ENCODE measurements around the gene SLC1A4.

The SLC1A4 gene

DNA sequence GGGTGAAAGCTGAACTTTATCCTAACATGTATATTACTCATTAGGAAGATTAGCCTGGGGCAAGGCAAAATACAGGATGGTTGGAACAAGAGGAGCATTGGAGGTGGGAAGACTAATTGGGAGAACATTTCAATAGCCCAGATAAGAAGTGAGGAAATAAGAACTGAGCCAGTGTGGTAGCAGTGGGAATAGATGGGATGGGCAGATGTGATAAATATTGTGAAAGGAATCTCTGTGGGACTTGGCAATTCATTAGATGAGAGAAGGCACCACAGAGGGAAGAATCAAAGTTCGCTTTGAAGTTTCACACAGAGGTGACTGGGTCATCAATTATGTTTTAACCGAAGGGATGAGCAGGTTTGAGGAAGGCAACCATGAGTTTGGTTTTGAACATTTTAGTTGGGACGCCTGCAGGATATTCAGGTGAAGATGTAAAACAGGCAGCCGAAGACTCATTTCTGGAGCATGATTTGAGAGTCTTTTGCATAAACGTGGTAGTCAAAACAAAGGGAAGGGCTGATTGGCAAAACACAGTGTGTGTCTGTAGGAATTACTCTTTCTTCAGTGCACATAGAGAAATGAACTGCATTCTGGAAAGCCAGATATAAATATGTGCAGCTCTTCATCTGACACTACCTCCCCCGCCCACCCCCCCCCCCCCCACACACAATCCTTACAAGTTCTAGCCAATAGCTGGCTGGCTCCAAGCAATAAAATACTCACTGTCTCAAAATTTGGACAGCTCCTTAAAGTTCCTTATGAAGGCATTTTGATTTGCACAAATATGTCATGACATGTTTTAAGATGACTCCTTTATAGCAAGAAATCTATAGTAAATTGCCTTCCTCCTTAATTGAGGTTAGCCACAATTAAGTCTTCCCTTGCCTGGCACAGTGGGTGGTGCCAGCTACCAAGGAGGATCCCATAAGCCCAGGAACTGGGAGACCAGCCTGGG, 1.9 kb upstream of the SLC1A4 start:
- FAIRE-seq = peak; percentile 81
- no peak for DNase-seq (ENCODE audit: insufficient read length, low spot score)
- TF ChIP-seq TAF1 (IDR thresholded peaks at IDR 0.05; ENCODE audit: low read depth, low read length) (no peak), PAX5 (IDR thresholded peaks at IDR 0.05; ENCODE audit: insufficient read depth, low read length, severe bottlenecking) (no peak), POU2F2 (IDR thresholded peaks at IDR 0.05; ENCODE audit: low read depth, low read length) (peak; percentile 98), SPI1 (IDR thresholded peaks at IDR 0.05; ENCODE audit: low read depth, low read length) (0 out of 2 replicates have a peak, but pooled peaks have one; percentile 11), POLR2AphosphoS5 (IDR thresholded peaks at IDR 0.05; ENCODE audit: low read depth, low read length) (peak; percentile 28; the same call in 1 of the 2 replicates), POLR2A (IDR thresholded peaks at IDR 0.05; ENCODE audit: low read depth, low read length) (peak; percentile 76)

- 0 out of 2 replicates have a peak, but pooled peaks have one; percentile 46 for TF ChIP-seq TAF1 (IDR thresholded peaks at IDR 0.05; ENCODE audit: low read depth, low read length)
- no peak for TF ChIP-seq PAX5 (IDR thresholded peaks at IDR 0.05; ENCODE audit: insufficient read depth, low read length, severe bottlenecking)
- no peak for TF ChIP-seq POLR2AphosphoS5 (IDR thresholded peaks at IDR 0.05; ENCODE audit: low read depth, low read length)
- TF ChIP-seq SPI1 (IDR thresholded peaks at IDR 0.05; ENCODE audit: low read depth, low read length) = peak; percentile 58
- no peak for TF ChIP-seq POLR2A (IDR thresholded peaks at IDR 0.05; ENCODE audit: low read depth, low read length)
- no peak for TF ChIP-seq POU2F2 (IDR thresholded peaks at IDR 0.05; ENCODE audit: low read depth, low read length)
- DNase-seq (ENCODE audit: insufficient read length, low spot score) = no peak
- no peak for FAIRE-seq
Observed at GRCh38 chr2:64987956-64988419, 1.2 kb upstream of the SLC1A4 start.

GRCh38 chr2:64988420-64989125, 626 bp upstream of the SLC1A4 start:
- FAIRE-seq = peak; percentile 84
- TF ChIP-seq POU2F2 (IDR thresholded peaks at IDR 0.05; ENCODE audit: low read depth, low read length) (peak; percentile 64; the same call in 1 of the 2 replicates), POLR2A (IDR thresholded peaks at IDR 0.05; ENCODE audit: low read depth, low read length) (peak; percentile 69; the same call in 1 of the 2 replicates), TAF1 (IDR thresholded peaks at IDR 0.05; ENCODE audit: low read depth, low read length) (no peak; the same call in 1 of the 2 replicates), POLR2AphosphoS5 (IDR thresholded peaks at IDR 0.05; ENCODE audit: low read depth, low read length) (peak; percentile 74; the same call in 1 of the 2 replicates)

DNA sequence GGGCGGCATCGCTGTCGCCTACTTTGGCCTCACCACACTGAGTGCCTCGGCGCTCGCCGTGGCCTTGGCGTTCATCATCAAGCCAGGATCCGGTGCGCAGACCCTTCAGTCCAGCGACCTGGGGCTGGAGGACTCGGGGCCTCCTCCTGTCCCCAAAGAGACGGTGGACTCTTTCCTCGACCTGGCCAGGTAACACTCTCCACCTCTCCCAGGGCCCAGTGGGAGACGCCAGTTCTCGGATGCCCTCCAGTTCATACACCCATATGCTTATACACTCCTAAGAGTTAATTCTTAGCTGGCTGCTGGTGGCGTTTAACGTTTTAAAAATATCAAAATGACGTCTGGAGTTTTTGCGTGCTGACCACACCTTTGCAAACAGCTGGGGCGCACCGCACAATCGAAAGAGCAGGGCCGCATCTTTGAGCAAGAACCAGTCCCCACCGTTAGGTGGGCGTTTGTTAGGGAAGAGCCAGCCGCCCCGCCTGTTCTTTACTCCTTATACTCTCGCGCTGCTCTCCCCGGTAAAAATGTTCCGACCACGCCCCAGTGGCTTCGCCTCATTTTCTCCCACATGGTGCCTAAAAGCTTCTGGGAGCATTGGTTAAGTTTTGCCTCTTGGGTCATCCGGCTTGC, 899 bp downstream of the SLC1A4 start:
- DNase-seq (ENCODE audit: insufficient read length, low spot score) (no peak), FAIRE-seq (peak; percentile 56)
- TF ChIP-seq SPI1 (IDR thresholded peaks at IDR 0.05; ENCODE audit: low read depth, low read length) (no peak), PAX5 (IDR thresholded peaks at IDR 0.05; ENCODE audit: insufficient read depth, low read length, severe bottlenecking) (no peak), TAF1 (IDR thresholded peaks at IDR 0.05; ENCODE audit: low read depth, low read length) (no peak)

More at GRCh38 chr2:64988420-64989125, 626 bp upstream of the SLC1A4 start:
- DNase-seq (ENCODE audit: insufficient read length, low spot score) = peak; percentile 59

- no peak for TF ChIP-seq POLR2AphosphoS5 (IDR thresholded peaks at IDR 0.05; ENCODE audit: low read depth, low read length)
- TF ChIP-seq PAX5 (IDR thresholded peaks at IDR 0.05; ENCODE audit: insufficient read depth, low read length, severe bottlenecking) = no peak
- no peak for TF ChIP-seq POLR2A (IDR thresholded peaks at IDR 0.05; ENCODE audit: low read depth, low read length)
- no peak for TF ChIP-seq SPI1 (IDR thresholded peaks at IDR 0.05; ENCODE audit: low read depth, low read length)
- TF ChIP-seq TAF1 (IDR thresholded peaks at IDR 0.05; ENCODE audit: low read depth, low read length) = no peak
- TF ChIP-seq POU2F2 (IDR thresholded peaks at IDR 0.05; ENCODE audit: low read depth, low read length) = no peak
- DNase-seq (ENCODE audit: insufficient read length, low spot score) (no peak), FAIRE-seq (no peak)
Observed at GRCh38 chr2:64990876-64991275, 1.7 kb downstream of the SLC1A4 start.

DNA sequence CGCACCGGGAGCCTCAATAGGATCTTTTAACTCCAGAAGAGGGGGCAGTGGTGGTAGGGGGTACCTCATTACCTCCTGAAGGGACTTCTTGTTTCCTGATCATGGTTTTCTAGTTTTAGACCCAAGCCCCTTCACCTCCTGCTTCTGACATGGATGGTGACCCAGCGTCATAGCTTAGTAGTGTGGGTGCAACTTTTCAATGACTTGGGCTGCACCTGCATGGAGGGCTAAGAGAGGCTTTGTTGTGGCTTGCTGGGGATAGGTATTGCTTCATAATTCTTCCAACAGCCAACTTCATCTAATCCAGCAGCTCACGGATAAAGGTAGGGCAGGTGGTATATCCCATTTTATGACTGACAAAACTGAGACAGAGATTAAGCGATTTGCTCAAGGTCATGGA, 3.0 kb downstream of the SLC1A4 start:
- TF ChIP-seq PAX5 (IDR thresholded peaks at IDR 0.05; ENCODE audit: insufficient read depth, low read length, severe bottlenecking) (no peak), POU2F2 (IDR thresholded peaks at IDR 0.05; ENCODE audit: low read depth, low read length) (no peak), TAF1 (IDR thresholded peaks at IDR 0.05; ENCODE audit: low read depth, low read length) (no peak)
- FAIRE-seq (no peak), DNase-seq (ENCODE audit: insufficient read length, low spot score) (no peak)

- no peak for FAIRE-seq
Observed at GRCh38 chr2:64992990-64993389, 3.8 kb downstream of the SLC1A4 start.

DNA sequence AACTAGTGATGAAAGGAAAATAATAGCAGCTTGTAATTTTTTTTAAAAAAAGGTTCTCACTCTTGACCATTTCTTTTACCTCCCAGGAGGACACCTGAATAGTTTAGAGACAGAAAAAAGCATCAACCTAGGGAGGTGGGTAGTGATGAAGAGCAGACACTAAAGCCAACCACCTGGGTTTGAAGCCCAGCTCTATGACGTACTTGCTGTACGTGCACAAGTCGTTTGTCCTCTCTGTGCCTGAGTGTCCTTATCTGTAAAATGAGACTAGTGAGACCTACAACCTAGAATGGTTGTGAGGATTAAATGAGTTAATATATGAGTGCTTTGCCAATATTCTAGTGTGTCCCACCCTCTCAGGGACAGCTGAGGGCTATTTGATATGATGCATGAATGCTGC, 5.8 kb downstream of the SLC1A4 start:
- TF ChIP-seq POLR2AphosphoS5 (IDR thresholded peaks at IDR 0.05; ENCODE audit: low read depth, low read length) = no peak
- no peak for TF ChIP-seq POLR2A (IDR thresholded peaks at IDR 0.05; ENCODE audit: low read depth, low read length)
- no peak for TF ChIP-seq PAX5 (IDR thresholded peaks at IDR 0.05; ENCODE audit: insufficient read depth, low read length, severe bottlenecking)
- TF ChIP-seq SPI1 (IDR thresholded peaks at IDR 0.05; ENCODE audit: low read depth, low read length) = no peak
- TF ChIP-seq POU2F2 (IDR thresholded peaks at IDR 0.05; ENCODE audit: low read depth, low read length) = no peak
- TF ChIP-seq TAF1 (IDR thresholded peaks at IDR 0.05; ENCODE audit: low read depth, low read length) = no peak
- no peak for DNase-seq (ENCODE audit: insufficient read length, low spot score)
- no peak for FAIRE-seq

More at GRCh38 chr2:64992990-64993389, 3.8 kb downstream of the SLC1A4 start:
- TF ChIP-seq POU2F2 (IDR thresholded peaks at IDR 0.05; ENCODE audit: low read depth, low read length) (no peak), POLR2A (IDR thresholded peaks at IDR 0.05; ENCODE audit: low read depth, low read length) (no peak), TAF1 (IDR thresholded peaks at IDR 0.05; ENCODE audit: low read depth, low read length) (no peak), POLR2AphosphoS5 (IDR thresholded peaks at IDR 0.05; ENCODE audit: low read depth, low read length) (no peak), SPI1 (IDR thresholded peaks at IDR 0.05; ENCODE audit: low read depth, low read length) (no peak), PAX5 (IDR thresholded peaks at IDR 0.05; ENCODE audit: insufficient read depth, low read length, severe bottlenecking) (no peak)
- DNase-seq (ENCODE audit: insufficient read length, low spot score) = no peak

DNA sequence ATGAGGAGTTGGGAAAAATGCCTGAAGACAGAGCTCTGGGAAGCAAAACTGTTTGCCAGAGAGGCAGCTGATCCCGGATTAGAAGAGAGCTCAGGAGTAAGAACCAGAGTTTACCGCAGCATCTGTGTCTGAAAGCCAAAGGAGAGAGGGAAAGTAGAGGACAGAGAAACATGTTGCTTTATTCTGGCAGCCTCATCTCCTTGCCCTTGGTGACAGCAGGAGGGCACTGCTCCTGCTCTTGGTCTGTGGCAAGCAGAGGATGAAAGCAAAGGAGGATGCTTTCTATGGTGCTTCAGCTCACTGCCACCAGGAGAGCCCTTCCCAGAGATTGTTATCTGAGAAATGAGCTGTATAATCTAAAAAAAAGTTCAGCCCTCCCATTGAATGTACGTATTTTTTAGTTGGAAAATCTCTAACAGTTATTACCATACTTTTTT, 7.7 kb downstream of the SLC1A4 start:
- FAIRE-seq (no peak), DNase-seq (ENCODE audit: insufficient read length, low spot score) (no peak)
- TF ChIP-seq PAX5 (IDR thresholded peaks at IDR 0.05; ENCODE audit: insufficient read depth, low read length, severe bottlenecking) = no peak
- no peak for TF ChIP-seq POLR2A (IDR thresholded peaks at IDR 0.05; ENCODE audit: low read depth, low read length)
- no peak for TF ChIP-seq POU2F2 (IDR thresholded peaks at IDR 0.05; ENCODE audit: low read depth, low read length)
- no peak for TF ChIP-seq TAF1 (IDR thresholded peaks at IDR 0.05; ENCODE audit: low read depth, low read length)
- no peak for TF ChIP-seq SPI1 (IDR thresholded peaks at IDR 0.05; ENCODE audit: low read depth, low read length)
- no peak for TF ChIP-seq POLR2AphosphoS5 (IDR thresholded peaks at IDR 0.05; ENCODE audit: low read depth, low read length)
